Activated CD4-positive, alpha-beta T cell treated with anti-CD3 and anti-CD28 coated beads, Interleukin-2, amount 50 U/mL, for 48 hours (primary cell): Measurements from ENCODE around the gene ITPKC.
A peak's percentile ranks its signal among the peaks of the same experiment; 100 is the strongest.
"Not testable (repeated sequence)": the region's sequence is repeated elsewhere in the genome, so short reads cannot be mapped to it uniquely, and the experiment has no call there.

Source experiments
- DNase-seq, 2 experiments: peaks; one replicate each; pipeline ENCODE4 v3.0.0-alpha.2; 2020

The ITPKC gene

DNA sequence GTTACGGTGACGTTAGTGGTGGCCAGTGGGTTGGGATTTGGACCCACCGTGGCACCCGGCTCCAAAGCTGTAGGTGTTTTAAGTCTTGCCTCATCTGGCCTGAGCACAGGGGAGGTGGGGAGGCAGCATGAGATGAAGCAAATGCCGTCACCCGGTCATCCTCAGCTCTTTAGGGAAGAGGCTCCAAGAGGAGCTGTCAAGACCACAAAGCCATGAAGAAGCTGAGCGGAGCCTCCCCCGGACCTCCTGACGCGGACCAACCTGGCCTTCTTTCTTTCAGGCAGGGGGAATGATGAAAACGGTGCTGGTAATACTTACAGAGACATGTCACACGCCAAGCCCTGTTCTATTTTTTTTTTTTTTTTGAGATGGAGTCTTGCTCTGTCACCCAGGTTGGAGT lies 26.0 kb downstream of the ITPKC start:
- no peak for DNase-seq

DNA sequence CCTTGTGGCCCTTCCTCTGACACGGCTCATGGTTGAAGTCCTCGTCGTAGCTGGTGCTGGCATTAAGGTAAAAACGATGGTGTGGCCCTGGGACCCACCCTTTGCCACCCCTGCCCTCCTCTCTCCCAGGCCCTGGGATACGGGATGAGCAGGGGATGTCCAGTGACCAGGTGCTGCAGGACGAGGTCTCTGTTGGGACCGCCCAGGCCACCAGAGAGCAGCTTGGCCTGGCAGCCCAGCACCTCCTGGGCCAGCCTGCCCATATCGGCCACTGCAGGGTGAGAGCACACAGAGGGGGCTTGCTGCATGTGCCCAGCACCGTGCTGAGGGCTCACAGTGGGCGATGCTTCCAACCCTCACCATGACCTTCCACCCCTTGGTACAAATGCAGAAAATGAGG lies 27.0 kb downstream of the ITPKC start:
- no peak for DNase-seq

DNA sequence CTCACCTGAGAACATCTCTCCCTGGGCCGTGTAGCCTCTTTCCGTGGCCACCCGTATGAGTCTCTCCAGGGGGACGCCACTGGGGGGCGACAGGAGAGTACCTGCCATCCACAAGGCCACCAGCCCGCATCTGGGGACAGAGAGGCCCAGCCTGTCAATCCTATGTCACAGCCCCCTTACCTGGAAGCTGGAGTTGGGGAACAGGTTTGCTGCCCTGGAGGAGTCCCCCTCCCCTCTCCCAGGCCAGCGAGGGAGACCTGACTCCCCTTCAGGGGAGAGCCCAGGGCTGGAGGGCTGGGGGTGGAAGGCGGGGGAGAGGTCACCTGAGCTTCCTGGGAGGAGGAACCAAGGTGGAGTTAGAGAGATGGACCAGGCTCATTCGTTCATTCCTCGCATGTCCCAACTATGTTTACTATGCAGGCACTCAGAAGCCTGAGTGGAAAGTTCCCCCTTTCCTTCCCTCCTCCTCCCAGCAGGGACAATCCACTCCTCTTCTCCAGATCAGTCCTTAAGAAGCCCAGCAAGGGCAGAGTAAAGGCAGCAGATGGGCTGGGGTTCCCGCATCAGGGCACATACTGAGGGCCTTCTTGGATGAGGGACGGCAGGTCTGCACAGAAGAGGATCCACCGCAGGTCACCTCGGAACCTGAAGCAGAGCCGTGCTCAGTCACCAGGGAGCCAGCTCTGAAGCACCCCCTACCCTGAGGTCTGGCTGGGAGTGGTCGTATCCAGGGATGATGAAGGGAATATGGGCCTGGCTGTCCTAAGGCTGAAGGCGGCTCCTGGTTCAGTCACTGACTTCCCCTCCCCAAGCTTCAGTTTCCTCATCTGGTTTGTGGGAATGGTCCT lies 27.9 kb downstream of the ITPKC start:
- DNase-seq: peak; percentile 39 to 44

DNA sequence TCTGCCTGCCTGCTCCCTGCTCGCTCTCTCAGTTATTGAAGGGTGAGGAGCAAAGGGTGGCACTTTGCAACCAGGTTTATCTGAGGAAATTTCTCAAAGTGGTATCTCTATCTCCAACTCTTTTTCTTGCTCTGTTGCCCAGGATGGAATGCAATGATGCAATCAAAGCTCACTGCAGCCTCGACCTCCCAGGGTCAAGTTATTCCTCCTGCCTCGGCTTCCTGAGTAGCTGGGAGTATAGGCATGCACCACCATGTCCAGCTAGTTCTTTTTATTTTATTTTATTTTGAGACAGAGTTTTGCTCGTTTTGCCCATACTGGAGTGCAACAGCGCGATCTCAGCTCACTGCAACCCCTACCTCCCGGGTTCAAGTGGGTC lies 28.5 kb downstream of the ITPKC start:
- DNase-seq: no peak

DNA sequence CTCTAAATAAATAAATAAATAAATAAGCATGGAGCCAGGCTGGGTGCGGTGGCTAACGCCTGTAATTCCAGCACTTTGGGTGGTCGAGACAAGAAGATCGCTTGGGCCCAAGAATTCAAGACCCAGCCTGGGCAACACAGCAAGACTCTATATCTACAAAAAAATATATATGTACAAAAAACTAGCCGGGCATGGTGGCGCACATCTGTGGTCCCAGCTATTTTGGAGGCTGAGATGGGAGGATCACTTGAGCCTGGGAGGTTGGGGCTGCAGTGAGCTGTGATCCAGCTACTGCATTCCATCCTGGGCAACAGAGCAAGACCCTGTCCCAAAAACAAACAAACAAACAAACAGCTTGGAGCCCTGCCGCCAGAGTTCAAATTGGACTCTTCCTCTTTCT lies 30.6 kb downstream of the ITPKC start:
- no peak for DNase-seq

DNA sequence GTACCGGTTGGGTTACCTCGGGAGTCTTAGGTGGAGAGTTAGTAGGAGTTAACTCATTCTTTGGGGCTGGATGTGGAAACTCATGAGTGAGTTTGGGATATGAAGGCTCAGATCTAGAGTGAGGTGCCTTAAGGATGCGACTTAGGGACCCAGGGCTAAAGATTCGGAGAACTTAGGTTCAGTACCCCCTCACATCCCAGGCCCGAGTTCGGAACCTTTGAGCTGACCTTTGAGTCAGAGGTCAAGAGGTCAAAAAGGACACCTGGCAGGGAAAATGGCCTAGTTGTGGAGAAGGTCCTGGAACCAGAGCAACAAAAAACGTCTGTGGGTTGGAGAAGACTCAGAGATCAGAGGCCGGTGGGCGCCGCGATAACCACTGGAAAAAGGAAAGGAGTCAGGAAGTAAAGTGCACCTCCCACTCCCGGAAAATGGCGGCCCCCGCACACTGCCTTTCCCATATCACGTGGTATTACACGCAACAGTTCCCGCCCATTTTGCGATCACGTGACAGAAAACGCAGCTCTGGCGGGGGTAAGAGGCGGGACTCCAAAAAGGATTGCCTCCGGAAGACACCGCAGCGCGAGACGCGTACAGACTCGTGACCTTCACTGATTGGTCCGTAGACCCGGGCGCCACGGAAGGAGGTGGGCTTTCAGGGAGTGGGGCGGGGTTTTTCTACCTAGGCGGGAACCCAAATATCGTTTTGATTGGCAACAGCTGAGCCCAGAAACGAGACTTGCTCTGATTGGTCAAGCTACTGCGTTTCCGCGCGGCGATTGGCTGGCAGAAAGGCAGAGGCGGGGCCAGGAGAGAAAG lies 33.4 kb downstream of the ITPKC start, which contains the start of gene ACTMAP:
Gene ACTMAP, minus strand, starts transcription at position 420 of the 816 bp plus-strand sequence. CDS start 674 bp downstream, outside the sequence.
- DNase-seq: peak; percentile 99 to 100

DNA sequence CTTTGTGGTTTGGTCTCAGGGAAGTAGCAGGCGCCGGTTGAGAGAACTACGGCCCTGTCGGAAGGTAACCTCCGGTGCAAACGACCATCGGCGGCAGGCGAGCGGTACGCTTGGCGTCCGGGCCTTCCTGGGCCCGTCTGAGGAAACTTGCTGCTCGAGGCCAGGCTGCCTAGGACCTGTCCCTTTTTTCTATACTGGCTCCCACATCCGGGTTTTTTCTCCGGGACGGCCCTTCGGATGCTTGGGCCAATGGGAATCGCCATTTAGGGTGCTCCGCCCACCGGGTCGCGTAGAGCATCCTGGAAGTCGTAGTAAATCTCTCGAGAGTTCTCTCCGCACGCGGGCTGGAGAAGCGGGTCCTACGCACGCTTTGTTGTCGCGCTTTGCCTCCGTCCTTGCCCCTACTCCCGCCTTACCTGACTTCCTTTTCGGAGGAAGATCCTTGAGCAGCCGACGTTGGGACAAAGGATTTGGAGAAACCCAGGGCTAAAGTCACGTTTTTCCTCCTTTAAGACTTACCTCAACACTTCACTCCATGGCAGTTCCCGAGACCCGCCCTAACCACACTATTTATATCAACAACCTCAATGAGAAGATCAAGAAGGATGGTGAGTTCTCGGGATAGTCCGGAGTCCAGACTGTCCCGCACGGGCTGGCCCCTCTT lies 34.1 kb downstream of the ITPKC start, which contains the start of gene SNRPA:
Gene SNRPA, plus strand, starts transcription at position 330 of the 664 bp plus-strand sequence. Its CDS starts 206 bp downstream, at position 536.
- peak; percentile 97 to 98 for DNase-seq

DNA sequence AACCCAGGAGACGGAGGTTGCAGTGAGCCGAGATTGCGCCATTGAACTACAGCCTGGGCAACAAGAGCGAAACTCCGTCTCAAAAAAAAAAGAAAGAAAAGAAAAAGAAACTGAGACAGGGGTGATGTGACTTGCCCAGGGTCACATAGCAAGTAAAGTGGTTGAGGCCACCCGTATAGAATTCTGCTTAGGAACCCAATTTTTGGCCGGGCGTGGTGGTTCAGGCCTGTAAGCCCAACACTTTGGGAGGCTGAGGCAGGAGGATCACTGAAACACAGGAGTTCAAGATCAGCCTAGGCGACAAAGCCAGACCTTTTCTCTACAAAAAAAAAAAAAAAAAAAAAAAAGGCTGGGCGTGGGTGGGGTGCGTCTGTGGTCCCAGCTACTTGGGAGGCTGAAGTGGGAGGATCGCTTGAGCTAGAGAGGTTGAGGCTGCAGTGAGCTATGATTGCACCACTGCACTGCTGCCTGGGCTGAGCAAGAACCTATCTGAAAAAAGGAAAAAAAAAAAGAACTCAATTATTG lies 35.4 kb downstream of the ITPKC start:
- peak in 1 of 2 experiments; percentile 49 for DNase-seq

DNA sequence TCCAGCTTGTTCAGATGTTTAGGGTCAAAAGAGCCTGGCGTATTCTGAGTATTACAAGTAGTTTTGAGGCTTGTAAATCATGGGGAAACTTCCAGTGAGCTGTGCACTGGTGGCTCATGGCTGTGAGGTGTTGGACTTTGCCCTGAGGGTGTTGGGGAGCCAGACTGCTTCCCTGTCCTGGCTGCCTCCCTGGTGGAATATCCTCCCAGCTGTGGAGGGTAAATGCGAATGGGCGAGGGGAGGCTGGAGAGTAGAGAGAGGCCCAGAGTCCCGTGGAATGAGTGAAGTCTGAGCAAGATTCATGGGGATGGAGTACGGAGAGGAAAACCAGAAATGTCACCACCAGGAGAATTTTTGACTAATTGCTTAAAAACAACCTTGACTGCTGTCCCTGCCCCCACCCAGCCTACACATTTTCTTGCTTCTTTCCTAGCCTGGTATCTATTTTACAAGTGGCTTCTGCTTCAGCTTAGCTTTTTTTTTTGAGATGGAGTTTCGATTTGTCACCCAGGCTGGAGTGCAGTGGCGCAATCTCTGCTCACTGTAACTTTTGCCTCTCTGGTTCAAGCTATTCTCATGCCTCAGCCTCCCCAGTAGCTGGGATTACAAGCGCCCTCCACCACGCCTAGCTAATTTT lies 37.8 kb downstream of the ITPKC start:
- DNase-seq: peak; percentile 80 to 87

DNA sequence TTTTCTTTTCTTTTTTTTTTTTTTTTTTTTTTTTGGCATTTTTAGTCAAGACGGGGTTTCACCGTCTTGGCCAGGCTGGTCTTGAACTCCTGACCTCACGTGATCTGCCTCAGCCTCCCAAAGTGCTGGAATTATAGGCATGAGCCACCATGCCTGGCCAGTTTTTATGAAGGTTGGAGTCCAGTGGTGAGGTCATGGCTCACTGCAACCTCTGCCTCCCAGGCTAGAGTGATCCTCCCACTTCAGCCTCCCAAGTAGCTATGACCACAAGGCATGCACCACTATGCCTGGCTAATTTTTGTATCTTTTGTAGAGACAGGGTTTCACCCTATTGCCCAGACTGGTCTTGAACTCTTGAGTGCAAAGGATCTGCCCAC lies 38.3 kb downstream of the ITPKC start:
- DNase-seq: no peak

DNA sequence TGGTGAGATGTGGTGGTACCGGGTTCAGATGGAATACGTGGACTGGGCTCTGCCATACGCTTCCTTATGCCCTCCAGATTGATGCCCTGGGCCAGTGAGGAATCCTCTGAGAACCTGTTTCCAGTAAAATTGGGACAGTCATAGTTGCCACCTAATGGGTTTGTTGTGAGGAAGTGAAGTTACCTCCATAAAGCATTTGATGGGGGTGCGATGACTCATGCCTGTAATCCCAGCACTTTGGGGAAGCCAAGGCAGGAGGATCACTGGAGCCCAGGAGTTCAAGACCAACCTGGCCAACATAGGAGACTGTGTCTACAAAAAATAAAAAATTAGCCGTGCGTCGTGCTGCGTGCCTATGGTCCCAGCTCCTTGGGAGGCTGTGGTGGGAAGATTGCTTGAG lies 38.9 kb downstream of the ITPKC start:
- DNase-seq: no peak

DNA sequence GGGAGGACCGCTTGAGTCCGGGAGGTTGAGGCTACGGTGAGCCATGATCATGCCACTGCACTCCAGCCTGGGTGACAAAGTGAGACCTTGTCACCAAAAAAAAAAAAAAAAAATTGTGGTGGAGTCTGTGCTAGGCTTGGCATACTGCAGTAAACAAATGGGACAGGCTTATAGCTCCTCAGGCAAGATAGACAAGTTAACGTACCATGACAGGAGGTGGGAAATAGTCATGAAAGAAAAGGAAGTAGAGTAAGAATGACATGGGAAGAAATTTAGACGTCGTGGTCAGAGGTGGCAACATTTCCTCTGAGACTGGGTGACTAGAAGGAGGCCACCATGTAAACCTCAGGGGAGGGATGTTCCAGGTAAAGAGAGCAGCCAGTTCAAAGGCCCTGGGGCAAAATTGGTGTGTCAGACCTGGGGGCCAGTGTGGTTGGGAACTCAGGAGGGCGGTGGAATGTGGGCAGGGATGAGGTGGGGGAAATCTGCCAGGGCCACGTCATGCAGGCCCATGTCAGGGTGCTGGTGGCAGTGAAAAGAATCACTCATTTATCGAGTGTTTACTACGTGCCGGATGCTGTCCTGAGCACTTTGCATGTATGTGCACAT lies 39.7 kb downstream of the ITPKC start:
- peak; percentile 69 to 76 for DNase-seq

DNA sequence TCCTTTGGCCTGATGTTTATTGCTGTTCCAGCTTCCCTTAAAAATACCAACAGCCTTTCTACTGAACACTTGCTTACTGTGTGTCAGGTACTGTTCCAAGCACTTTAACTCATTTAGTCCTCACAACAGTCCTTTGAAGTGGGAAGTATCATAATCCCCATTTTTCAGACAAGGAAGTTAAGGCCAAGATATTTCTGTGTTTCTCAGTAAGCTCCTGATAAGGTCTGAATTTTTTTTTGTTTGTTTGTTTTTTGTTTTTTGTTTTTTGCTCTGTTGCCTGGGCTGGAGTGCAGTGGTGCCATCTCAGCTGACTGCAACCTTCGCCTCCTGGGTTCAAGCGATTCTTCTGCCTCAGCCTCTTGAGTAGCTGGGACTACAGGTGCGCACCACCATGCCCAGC lies 41.6 kb downstream of the ITPKC start:
- DNase-seq: no peak

DNA sequence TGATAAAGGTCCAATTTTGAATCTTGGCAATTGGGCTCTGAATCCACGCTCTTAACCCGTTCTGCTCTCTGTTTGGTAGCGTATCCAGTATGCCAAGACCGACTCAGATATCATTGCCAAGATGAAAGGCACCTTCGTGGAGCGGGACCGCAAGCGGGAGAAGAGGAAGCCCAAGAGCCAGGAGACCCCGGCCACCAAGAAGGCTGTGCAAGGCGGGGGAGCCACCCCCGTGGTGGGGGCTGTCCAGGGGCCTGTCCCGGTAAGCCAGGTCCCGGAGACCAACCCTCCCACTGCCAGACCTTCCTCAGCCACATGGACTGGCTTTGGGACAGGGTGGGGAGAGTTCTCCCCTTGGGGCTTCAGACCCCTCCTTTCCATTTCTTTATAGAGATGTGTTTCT lies 42.4 kb downstream of the ITPKC start:
- no peak for DNase-seq

DNA sequence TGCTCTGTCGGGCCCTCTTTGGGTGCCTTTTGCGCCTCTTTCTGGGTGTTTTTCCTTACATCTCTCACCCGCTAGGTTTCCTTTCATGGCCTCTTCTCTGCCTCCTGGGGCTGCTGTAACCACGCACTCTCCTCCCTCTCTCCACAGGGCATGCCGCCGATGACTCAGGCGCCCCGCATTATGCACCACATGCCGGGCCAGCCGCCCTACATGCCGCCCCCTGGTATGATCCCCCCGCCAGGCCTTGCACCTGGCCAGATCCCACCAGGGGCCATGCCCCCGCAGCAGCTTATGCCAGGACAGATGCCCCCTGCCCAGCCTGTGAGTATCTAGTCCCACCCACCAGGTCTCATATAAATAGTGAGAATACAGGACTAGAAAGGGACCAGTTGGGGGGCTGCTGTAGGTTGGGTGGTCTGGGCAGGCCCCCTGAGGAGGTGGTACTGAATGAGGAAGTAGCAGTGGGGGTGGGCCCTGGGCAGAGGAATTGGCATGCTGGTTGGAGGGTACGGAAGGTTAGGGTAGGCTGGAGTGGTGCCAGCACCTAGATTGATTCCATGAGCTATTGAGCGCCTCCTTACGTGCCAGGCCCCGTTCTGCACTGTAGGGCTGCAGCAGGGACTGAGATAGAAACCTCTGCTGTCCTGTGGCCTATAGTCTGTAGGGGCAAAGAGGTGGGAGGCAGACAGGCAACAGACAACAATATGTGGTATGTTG lies 46.0 kb downstream of the ITPKC start:
- no peak for DNase-seq

DNA sequence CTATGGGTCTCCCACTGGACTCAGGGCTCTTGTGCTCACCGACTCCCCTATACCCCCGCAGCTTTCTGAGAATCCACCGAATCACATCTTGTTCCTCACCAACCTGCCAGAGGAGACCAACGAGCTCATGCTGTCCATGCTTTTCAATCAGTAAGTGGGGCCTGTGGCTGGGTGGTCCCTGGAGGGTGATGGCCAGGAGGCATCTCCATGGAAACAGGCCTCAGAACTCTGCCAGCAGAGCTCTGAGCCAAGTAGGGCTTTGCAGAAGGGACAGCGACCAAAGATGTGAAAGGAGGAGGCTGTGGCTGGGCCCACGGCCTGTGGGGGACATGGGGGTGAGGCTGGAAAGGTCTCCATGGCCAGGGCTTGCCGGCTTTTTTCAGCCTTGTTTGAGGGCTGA lies 46.6 kb downstream of the ITPKC start:
- DNase-seq: no peak

DNA sequence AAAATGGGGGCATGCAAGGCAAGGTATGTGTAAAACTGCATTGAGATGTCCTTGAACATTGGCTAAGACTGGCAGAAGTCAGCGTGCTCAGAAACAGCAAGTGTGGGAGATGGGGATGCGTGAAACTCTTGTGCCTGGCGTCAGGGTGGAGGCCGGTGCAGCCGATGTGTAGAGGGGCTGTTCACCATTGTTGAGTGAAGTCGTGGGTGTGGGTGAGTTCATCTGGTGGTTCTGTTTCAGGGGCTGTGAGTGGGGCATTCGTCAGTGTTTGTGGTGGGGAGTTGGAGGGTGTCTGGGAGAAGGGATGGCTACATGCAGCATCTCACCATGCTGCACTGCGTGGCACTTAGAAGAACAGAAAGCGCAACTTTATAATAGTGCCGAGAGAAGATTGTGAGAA lies 47.1 kb downstream of the ITPKC start:
- DNase-seq: no peak

DNA sequence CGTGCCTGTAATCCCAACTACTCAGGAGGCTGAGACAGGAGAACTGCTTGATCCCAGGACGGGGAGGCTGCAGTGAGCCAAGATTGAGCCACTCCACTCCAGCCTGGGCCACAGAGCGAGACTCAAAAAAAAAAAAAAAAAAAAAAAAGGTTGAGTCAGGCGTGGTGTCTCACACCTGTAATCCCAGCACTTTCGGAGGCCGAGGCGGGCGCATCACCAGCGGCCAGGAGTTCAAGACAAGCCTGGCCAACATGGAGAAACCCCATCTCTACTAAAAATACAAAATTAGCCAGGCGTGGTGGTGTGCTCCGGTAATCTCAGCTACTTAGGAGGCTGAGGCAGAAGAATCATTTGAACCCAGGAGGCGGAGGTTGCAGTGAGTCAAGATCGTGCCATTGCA lies 49.5 kb downstream of the ITPKC start:
- not testable (repeated sequence) for DNase-seq

DNA sequence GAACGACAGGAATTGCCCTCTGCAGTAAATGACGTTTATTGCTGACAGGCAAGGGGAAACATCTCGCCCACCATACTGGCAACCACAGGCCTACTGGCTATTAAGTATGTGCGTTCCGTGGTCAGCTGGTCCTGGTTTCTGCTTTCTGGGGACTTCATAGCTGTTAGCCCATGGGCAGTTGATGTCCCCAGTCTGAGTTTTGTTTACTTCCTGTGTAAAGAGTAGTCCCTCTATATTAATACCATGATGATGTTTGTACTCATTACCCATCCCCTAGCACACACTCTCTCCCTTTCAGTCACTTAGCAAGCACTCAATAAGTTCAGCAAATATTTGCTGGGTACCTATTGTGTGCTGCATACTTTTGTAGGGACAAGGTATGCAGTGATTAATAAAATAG lies 52.0 kb downstream of the ITPKC start:
- no peak for DNase-seq

DNA sequence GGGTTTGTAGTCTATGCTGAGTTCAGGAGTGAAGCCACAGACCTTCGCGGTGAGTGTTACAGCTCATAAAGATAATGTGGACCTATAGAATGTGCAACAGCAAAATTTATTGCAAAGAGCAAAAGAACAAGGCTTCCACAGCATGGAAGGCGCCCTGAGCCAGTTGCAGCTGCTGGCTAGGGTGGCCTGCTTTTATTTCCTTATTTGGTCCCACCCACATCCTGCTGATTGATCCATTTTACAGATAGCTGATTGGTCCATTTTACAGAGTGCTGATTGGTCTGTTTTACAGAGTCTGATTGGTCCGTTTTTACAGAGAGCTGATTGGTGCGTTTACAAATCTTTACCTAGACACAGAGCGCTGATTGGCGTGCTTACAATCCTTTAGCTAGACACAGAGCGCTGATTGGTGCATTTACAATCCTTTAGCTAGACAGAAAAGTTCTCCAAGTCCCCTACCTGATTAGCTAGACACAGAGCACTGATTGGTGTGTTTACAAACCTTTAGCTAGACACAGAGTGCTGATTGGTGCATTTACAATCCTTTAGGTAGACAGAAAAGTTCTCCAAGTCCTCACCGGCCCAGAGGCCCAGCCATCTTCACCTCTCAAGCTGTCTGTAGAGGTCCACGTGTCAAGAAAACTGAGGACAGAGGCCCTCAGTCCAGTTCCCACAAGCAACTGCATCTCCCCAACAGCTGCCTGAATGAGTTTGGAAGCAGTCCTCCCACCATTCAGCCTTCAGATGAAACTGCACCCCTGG lies 54.4 kb downstream of the ITPKC start:
- DNase-seq: not testable (repeated sequence)
